Stomach (tissue), 4 donors: ENCODE measurements around the gene SFMBT2.

Experiments used
- CTCF ChIP-seq, 7 experiments: fragments of 450-650 bp in 4 of 7; fragments of 200-600 bp in 3 of 7; sonication (generic) in 3 of 7; IDR thresholded peaks; one replicate each; pipeline ENCODE4 v1.5.1; 2016 to 2019; ENCODE audit warnings: antibody characterized with exemption in 7 of 7, control low read depth in 2 of 7, mild to moderate bottlenecking in 1 of 7
- EP300 ChIP-seq: sonication (generic); formaldehyde crosslinking; IDR thresholded peaks from one replicate; pipeline ENCODE4 v1.6.1; 2017; ENCODE audit warnings: antibody characterized with exemption
- POLR2A ChIP-seq, 4 donors: fragments of 450-650 bp; IDR thresholded peaks; one replicate each; pipeline ENCODE4 v1.6.1; 2016; ENCODE audit warnings: antibody characterized with exemption in 4 of 4, control low read depth in 2 of 4, mild to moderate bottlenecking in 1 of 4, moderate library complexity in 1 of 4
- POLR2AphosphoS5 ChIP-seq, 3 donors: sonication (generic); formaldehyde crosslinking; IDR thresholded peaks; one replicate each; pipeline ENCODE4 v1.6.1; 2016; ENCODE audit warnings: antibody characterized with exemption in 3 of 3

- TF ChIP-seq POLR2AphosphoS5 (IDR thresholded peaks at IDR 0.05) (no peak), CTCF (IDR thresholded peaks at IDR 0.05) (no peak), EP300 (no peak), POLR2A (IDR thresholded peaks at IDR 0.05) (no peak)
Observed at GRCh38 chr10:7282457-7282856, 128.4 kb downstream of the SFMBT2 start.
